ENCODE data around the gene CCDC159. TPM values are rescaled to one million over a fixed set of nuclear protein-coding genes. Genes with fewer than 3 reads are reported as not detected.

Gene CCDC159
- total RNA-seq, 1 experiment from 2014 or later = 6.8 TPM

DNA sequence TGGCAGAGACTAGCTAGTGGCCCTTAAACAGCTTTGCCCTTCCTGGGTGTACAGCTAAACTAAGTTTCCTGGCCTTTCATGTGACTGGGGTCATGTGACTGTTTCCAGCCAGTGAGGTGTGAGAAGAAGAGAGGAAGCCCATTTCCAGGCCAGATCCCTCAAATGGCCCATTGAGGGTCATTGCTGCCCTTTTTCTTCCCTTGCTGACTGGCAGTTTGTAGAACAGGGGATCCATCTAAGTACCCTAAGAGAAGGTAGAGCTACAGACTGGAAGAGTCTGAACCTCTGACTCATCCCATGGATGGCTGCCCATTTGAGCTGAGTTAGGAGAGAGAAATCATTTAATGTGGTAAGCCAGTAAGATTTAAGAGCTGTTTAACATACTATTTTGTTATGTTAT lies 30.9 kb downstream of the CCDC159 start:
- Mint-ChIP-seq H3K4me3 (no peak overlapping the region), H3K27ac (peak overlapping the region; percentile 95), H3K4me1 (peaks cover 32% of the 10 kb centered on the region), H3K27me3 (ENCODE audit: low read depth) (peaks cover 3% of the 10 kb centered on the region; the same call in 1 of the 2 replicates), H3K36me3 (peaks cover 10% of the 10 kb centered on the region), H3K9me3 (peaks cover 3% of the 10 kb centered on the region; the same call in 1 of the 2 replicates)
- ATAC-seq = no peak
- CTCF ChIA-PET = interaction anchor here (0.9 to 4.6 kb wide), 6 partner anchors 31 to 105 kb away, joined by 3 to 59 read pairs (median 4); partner anchors contain the start of genes CCDC159, ELAVL3, PRKCSH and TMEM205
- DNase-seq (ENCODE audit: low spot score) = no peak
- TF ChIP-seq, protein P1, sequence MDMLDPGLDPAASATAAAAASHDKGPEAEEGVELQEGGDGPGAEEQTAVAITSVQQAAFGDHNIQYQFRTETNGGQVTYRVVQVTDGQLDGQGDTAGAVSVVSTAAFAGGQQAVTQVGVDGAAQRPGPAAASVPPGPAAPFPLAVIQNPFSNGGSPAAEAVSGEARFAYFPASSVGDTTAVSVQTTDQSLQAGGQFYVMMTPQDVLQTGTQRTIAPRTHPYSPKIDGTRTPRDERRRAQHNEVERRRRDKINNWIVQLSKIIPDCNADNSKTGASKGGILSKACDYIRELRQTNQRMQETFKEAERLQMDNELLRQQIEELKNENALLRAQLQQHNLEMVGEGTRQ (CRISPR knock-in tag; IDR thresholded peaks at IDR 0.05) = peak; percentile 88
- TF ChIP-seq, protein P2, sequence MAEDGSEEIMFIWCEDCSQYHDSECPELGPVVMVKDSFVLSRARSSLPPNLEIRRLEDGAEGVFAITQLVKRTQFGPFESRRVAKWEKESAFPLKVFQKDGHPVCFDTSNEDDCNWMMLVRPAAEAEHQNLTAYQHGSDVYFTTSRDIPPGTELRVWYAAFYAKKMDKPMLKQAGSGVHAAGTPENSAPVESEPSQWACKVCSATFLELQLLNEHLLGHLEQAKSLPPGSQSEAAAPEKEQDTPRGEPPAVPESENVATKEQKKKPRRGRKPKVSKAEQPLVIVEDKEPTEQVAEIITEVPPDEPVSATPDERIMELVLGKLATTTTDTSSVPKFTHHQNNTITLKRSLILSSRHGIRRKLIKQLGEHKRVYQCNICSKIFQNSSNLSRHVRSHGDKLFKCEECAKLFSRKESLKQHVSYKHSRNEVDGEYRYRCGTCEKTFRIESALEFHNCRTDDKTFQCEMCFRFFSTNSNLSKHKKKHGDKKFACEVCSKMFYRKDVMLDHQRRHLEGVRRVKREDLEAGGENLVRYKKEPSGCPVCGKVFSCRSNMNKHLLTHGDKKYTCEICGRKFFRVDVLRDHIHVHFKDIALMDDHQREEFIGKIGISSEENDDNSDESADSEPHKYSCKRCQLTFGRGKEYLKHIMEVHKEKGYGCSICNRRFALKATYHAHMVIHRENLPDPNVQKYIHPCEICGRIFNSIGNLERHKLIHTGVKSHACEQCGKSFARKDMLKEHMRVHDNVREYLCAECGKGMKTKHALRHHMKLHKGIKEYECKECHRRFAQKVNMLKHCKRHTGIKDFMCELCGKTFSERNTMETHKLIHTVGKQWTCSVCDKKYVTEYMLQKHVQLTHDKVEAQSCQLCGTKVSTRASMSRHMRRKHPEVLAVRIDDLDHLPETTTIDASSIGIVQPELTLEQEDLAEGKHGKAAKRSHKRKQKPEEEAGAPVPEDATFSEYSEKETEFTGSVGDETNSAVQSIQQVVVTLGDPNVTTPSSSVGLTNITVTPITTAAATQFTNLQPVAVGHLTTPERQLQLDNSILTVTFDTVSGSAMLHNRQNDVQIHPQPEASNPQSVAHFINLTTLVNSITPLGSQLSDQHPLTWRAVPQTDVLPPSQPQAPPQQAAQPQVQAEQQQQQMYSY (CRISPR knock-in tag; IDR thresholded peaks at IDR 0.05) = no peak
- TF ChIP-seq, protein P3, sequence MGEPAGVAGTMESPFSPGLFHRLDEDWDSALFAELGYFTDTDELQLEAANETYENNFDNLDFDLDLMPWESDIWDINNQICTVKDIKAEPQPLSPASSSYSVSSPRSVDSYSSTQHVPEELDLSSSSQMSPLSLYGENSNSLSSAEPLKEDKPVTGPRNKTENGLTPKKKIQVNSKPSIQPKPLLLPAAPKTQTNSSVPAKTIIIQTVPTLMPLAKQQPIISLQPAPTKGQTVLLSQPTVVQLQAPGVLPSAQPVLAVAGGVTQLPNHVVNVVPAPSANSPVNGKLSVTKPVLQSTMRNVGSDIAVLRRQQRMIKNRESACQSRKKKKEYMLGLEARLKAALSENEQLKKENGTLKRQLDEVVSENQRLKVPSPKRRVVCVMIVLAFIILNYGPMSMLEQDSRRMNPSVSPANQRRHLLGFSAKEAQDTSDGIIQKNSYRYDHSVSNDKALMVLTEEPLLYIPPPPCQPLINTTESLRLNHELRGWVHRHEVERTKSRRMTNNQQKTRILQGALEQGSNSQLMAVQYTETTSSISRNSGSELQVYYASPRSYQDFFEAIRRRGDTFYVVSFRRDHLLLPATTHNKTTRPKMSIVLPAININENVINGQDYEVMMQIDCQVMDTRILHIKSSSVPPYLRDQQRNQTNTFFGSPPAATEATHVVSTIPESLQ (CRISPR knock-in tag; IDR thresholded peaks at IDR 0.05) = no peak
- TF ChIP-seq, protein P4, sequence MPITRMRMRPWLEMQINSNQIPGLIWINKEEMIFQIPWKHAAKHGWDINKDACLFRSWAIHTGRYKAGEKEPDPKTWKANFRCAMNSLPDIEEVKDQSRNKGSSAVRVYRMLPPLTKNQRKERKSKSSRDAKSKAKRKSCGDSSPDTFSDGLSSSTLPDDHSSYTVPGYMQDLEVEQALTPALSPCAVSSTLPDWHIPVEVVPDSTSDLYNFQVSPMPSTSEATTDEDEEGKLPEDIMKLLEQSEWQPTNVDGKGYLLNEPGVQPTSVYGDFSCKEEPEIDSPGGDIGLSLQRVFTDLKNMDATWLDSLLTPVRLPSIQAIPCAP (CRISPR knock-in tag; IDR thresholded peaks at IDR 0.05) = no peak
- TF ChIP-seq, protein P5, sequence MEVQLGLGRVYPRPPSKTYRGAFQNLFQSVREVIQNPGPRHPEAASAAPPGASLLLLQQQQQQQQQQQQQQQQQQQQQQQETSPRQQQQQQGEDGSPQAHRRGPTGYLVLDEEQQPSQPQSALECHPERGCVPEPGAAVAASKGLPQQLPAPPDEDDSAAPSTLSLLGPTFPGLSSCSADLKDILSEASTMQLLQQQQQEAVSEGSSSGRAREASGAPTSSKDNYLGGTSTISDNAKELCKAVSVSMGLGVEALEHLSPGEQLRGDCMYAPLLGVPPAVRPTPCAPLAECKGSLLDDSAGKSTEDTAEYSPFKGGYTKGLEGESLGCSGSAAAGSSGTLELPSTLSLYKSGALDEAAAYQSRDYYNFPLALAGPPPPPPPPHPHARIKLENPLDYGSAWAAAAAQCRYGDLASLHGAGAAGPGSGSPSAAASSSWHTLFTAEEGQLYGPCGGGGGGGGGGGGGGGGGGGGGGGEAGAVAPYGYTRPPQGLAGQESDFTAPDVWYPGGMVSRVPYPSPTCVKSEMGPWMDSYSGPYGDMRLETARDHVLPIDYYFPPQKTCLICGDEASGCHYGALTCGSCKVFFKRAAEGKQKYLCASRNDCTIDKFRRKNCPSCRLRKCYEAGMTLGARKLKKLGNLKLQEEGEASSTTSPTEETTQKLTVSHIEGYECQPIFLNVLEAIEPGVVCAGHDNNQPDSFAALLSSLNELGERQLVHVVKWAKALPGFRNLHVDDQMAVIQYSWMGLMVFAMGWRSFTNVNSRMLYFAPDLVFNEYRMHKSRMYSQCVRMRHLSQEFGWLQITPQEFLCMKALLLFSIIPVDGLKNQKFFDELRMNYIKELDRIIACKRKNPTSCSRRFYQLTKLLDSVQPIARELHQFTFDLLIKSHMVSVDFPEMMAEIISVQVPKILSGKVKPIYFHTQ (CRISPR knock-in tag; IDR thresholded peaks at IDR 0.05) = no peak
- TF ChIP-seq, protein P6, sequence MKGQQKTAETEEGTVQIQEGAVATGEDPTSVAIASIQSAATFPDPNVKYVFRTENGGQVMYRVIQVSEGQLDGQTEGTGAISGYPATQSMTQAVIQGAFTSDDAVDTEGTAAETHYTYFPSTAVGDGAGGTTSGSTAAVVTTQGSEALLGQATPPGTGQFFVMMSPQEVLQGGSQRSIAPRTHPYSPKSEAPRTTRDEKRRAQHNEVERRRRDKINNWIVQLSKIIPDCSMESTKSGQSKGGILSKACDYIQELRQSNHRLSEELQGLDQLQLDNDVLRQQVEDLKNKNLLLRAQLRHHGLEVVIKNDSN (CRISPR knock-in tag; IDR thresholded peaks at IDR 0.05) = peak; percentile 81
- TF ChIP-seq, protein P7, sequence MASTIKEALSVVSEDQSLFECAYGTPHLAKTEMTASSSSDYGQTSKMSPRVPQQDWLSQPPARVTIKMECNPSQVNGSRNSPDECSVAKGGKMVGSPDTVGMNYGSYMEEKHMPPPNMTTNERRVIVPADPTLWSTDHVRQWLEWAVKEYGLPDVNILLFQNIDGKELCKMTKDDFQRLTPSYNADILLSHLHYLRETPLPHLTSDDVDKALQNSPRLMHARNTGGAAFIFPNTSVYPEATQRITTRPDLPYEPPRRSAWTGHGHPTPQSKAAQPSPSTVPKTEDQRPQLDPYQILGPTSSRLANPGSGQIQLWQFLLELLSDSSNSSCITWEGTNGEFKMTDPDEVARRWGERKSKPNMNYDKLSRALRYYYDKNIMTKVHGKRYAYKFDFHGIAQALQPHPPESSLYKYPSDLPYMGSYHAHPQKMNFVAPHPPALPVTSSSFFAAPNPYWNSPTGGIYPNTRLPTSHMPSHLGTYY (CRISPR knock-in tag; IDR thresholded peaks at IDR 0.05) = no peak
- POLR2A ChIA-PET = interaction anchor here (0.5 kb wide), 1 partner anchor 19 kb away, joined by 4 read pairs; no protein-coding TSS in a partner anchor

DNA sequence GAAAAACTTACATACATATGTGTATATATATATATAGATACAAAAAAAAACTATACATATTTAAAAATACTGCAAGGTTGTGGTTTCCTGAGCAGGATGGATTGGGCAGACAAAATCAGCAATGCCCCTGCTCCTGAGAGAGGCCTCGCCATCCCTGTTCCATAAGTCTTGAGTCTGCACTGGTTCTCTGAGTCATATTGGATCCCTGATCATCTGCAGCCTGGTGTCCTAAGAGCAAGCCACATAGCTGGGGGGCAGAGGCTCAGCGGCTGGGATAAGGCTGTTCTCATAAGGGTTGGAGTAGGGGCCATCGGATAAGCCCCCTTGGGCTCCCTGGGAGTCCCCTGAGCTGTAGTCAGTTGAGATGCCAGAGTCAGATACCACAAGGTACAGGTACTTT lies 31.4 kb downstream of the CCDC159 start:
- Mint-ChIP-seq H3K36me3 (peaks cover 10% of the 10 kb centered on the region), H3K9me3 (peaks cover 3% of the 10 kb centered on the region; the same call in 1 of the 2 replicates), H3K27ac (no peak overlapping the region), H3K4me1 (peaks cover 35% of the 10 kb centered on the region), H3K27me3 (ENCODE audit: low read depth) (peaks cover 3% of the 10 kb centered on the region; the same call in 1 of the 2 replicates), H3K4me3 (no peak overlapping the region)
- ATAC-seq (no peak), DNase-seq (ENCODE audit: low spot score) (no peak)
- POLR2A ChIA-PET = interaction anchor here (0.5 kb wide), 1 partner anchor 18 kb away, joined by 4 read pairs; no protein-coding TSS in a partner anchor
- CTCF ChIA-PET = interaction anchor here (0.6 to 4.6 kb wide), 7 partner anchors 26 to 104 kb away, joined by 3 to 59 read pairs (median 4); partner anchors contain the start of genes CCDC159, ELAVL3, PRKCSH and TMEM205
- TF ChIP-seq, protein P8, sequence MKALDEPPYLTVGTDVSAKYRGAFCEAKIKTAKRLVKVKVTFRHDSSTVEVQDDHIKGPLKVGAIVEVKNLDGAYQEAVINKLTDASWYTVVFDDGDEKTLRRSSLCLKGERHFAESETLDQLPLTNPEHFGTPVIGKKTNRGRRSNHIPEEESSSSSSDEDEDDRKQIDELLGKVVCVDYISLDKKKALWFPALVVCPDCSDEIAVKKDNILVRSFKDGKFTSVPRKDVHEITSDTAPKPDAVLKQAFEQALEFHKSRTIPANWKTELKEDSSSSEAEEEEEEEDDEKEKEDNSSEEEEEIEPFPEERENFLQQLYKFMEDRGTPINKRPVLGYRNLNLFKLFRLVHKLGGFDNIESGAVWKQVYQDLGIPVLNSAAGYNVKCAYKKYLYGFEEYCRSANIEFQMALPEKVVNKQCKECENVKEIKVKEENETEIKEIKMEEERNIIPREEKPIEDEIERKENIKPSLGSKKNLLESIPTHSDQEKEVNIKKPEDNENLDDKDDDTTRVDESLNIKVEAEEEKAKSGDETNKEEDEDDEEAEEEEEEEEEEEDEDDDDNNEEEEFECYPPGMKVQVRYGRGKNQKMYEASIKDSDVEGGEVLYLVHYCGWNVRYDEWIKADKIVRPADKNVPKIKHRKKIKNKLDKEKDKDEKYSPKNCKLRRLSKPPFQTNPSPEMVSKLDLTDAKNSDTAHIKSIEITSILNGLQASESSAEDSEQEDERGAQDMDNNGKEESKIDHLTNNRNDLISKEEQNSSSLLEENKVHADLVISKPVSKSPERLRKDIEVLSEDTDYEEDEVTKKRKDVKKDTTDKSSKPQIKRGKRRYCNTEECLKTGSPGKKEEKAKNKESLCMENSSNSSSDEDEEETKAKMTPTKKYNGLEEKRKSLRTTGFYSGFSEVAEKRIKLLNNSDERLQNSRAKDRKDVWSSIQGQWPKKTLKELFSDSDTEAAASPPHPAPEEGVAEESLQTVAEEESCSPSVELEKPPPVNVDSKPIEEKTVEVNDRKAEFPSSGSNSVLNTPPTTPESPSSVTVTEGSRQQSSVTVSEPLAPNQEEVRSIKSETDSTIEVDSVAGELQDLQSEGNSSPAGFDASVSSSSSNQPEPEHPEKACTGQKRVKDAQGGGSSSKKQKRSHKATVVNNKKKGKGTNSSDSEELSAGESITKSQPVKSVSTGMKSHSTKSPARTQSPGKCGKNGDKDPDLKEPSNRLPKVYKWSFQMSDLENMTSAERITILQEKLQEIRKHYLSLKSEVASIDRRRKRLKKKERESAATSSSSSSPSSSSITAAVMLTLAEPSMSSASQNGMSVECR (CRISPR knock-in tag; IDR thresholded peaks at IDR 0.05; ENCODE audit: borderline replicate concordance) = no peak
- TF ChIP-seq, protein P9, sequence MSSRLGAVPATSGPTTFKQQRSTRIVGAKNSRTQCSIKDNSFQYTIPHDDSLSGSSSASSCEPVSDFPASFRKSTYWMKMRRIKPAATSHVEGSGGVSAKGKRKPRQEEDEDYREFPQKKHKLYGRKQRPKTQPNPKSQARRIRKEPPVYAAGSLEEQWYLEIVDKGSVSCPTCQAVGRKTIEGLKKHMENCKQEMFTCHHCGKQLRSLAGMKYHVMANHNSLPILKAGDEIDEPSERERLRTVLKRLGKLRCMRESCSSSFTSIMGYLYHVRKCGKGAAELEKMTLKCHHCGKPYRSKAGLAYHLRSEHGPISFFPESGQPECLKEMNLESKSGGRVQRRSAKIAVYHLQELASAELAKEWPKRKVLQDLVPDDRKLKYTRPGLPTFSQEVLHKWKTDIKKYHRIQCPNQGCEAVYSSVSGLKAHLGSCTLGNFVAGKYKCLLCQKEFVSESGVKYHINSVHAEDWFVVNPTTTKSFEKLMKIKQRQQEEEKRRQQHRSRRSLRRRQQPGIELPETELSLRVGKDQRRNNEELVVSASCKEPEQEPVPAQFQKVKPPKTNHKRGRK (CRISPR knock-in tag; IDR thresholded peaks at IDR 0.05; ENCODE audit: borderline replicate concordance) = no peak
- no peak for TF ChIP-seq JUN (CRISPR knock-in tag; IDR thresholded peaks at IDR 0.05)
